BLaER1 (cell line): ENCODE data around the gene GAS7.

Source experiments
- H3K27ac ChIP-seq: shearing (Covaris generic); formaldehyde crosslinking; 2 replicates; pipeline ENCODE4 v1.8.1; 2022
- H3K27me3 ChIP-seq: shearing (Covaris generic); formaldehyde crosslinking; 2 replicates; pipeline ENCODE4 v1.8.1; 2022
- H3K36me3 ChIP-seq: shearing (Covaris generic); formaldehyde crosslinking; 2 replicates; pipeline ENCODE4 v1.8.1; 2022
- H3K4me1 ChIP-seq: shearing (Covaris generic); formaldehyde crosslinking; 2 replicates; pipeline ENCODE4 v1.8.1; 2022
- H3K4me2 ChIP-seq: shearing (Covaris generic); formaldehyde crosslinking; 2 replicates; pipeline ENCODE4 v1.8.1; 2022
- H3K4me3 ChIP-seq: shearing (Covaris generic); formaldehyde crosslinking; 2 replicates; pipeline ENCODE4 v1.8.1; 2022
- H3K9ac ChIP-seq: shearing (Covaris generic); formaldehyde crosslinking; 2 replicates; pipeline ENCODE4 v1.8.1; 2022
- H3K9me3 ChIP-seq: shearing (Covaris generic); formaldehyde crosslinking; 2 replicates; pipeline ENCODE4 v1.8.1; 2022
- H4K20me1 ChIP-seq: shearing (Covaris generic); formaldehyde crosslinking; 2 replicates; pipeline ENCODE4 v1.8.1; 2022
- Cebpa-rat ChIP-seq: shearing (Covaris generic); IDR thresholded peaks from 2 replicates; pipeline ENCODE4 v1.8.1; 2022

Gene GAS7

GRCh38 chr17:10075919-10076318, 122.5 kb downstream of the GAS7 start:
- Histone ChIP-seq H3K36me3 (no peaks in the 10 kb centered on the region), H4K20me1 (no peaks in the 10 kb centered on the region), H3K9ac (no peak overlapping the region), H3K4me2 (no peak overlapping the region), H3K9me3 (peaks cover 29% of the 10 kb centered on the region), H3K27ac (no peak overlapping the region), H3K27me3 (no peaks in the 10 kb centered on the region), H3K4me3 (no peak overlapping the region), H3K4me1 (peaks cover 17% of the 10 kb centered on the region; the same call in 1 of the 2 replicates)
- TF ChIP-seq Cebpa-rat = no peak

GRCh38 chr17:10073941-10074340, 124.5 kb downstream of the GAS7 start:
- Histone ChIP-seq H3K4me3 (no peak overlapping the region), H3K9me3 (peaks cover 18% of the 10 kb centered on the region), H3K4me1 (peaks cover 17% of the 10 kb centered on the region; the same call in 1 of the 2 replicates), H4K20me1 (no peaks in the 10 kb centered on the region; the same call in 1 of the 2 replicates), H3K27ac (no peak overlapping the region; the same call in 1 of the 2 replicates), H3K4me2 (no peak overlapping the region), H3K36me3 (no peaks in the 10 kb centered on the region), H3K27me3 (no peaks in the 10 kb centered on the region), H3K9ac (no peak overlapping the region)
- TF ChIP-seq Cebpa-rat = no peak

GRCh38 chr17:10072556-10073425, 125.6 kb downstream of the GAS7 start:
- Histone ChIP-seq H3K27me3 (no peaks in the 10 kb centered on the region), H3K36me3 (no peaks in the 10 kb centered on the region), H3K27ac (no peak overlapping the region), H3K4me1 (0 out of 2 replicates have a peak, but pooled peaks cover 11% of the 10 kb centered on the region), H3K4me2 (no peak overlapping the region), H3K4me3 (no peak overlapping the region), H3K9ac (no peak overlapping the region), H4K20me1 (no peaks in the 10 kb centered on the region; the same call in 1 of the 2 replicates), H3K9me3 (peaks cover 6% of the 10 kb centered on the region; the same call in 1 of the 2 replicates)
- no peak for TF ChIP-seq Cebpa-rat

DNA sequence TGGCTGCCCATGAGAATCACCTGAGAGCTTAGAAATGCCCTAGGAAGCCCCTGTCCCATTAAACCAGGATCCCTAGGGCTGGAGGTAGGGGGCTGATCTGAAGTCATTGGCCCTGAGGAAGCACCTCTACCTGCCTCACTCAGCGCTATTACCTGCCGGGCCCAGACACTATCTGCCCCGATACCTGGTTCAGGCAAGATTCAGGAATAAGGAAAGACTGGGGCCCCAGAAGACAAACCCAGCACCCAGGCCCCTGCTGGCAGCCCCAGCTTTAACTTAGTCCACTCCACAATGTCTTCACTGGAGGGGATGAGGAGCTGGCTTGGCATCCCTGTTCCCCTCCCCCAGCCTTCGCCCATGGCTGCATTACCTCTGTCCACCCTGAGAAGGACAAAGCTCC, 126.3 kb downstream of the GAS7 start:
- no peak for TF ChIP-seq Cebpa-rat
- no peaks in the 10 kb centered on the region; the same call in 1 of the 2 replicates for H4K20me1 ChIP-seq

GRCh38 chr17:10071141-10071540, 127.3 kb downstream of the GAS7 start:
- no peaks in the 10 kb centered on the region for H3K36me3 ChIP-seq
- no peak for TF ChIP-seq Cebpa-rat
- H3K27me3 ChIP-seq = no peaks in the 10 kb centered on the region
- no peak overlapping the region for H3K9ac ChIP-seq
- peaks cover 4% of the 10 kb centered on the region; the same call in 1 of the 2 replicates for H3K9me3 ChIP-seq
- H3K4me3 ChIP-seq = no peak overlapping the region
- H3K27ac ChIP-seq = no peak overlapping the region
- no peaks in the 10 kb centered on the region; the same call in 1 of the 2 replicates for H4K20me1 ChIP-seq
- H3K4me2 ChIP-seq = no peak overlapping the region
- H3K4me1 ChIP-seq = 0 out of 2 replicates have a peak, but pooled peaks cover 11% of the 10 kb centered on the region

More for the DNA sequence above, 126.3 kb downstream of the GAS7 start:
- Histone ChIP-seq H3K9ac (no peak overlapping the region), H3K4me3 (no peak overlapping the region), H3K36me3 (no peaks in the 10 kb centered on the region), H3K4me2 (no peak overlapping the region), H3K9me3 (no peaks in the 10 kb centered on the region), H3K27me3 (no peaks in the 10 kb centered on the region), H3K27ac (no peak overlapping the region), H3K4me1 (0 out of 2 replicates have a peak, but pooled peaks cover 11% of the 10 kb centered on the region)

DNA sequence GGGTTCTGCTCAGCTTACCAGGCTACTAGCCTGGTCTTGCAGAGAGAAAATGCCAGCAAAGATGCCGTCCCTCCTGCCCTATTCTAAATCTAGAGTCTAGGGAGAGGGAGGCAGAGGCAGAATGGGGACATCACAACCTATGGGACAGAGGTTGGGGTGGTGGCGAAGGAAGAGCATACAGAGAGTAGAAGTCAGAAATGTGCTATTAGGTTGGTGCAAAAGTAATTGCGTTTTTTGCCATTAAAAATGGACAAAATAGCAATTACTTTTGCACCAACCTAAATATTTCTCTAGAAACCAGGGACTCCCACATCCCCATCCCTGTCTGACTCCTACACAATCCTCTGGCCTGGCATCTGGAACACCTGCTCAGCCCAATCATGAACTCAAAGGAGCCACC, 127.7 kb downstream of the GAS7 start:
- H3K4me2 ChIP-seq = no peak overlapping the region
- H3K9me3 ChIP-seq = peaks cover 8% of the 10 kb centered on the region; the same call in 1 of the 2 replicates
- no peak for TF ChIP-seq Cebpa-rat
- no peaks in the 10 kb centered on the region; the same call in 1 of the 2 replicates for H4K20me1 ChIP-seq
- no peak overlapping the region for H3K4me3 ChIP-seq
- H3K4me1 ChIP-seq = 0 out of 2 replicates have a peak, but pooled peaks cover 9% of the 10 kb centered on the region
- H3K27ac ChIP-seq = no peak overlapping the region
- H3K36me3 ChIP-seq = no peaks in the 10 kb centered on the region
- no peak overlapping the region for H3K9ac ChIP-seq
- H3K27me3 ChIP-seq = no peaks in the 10 kb centered on the region

- Histone ChIP-seq H3K4me2 (no peak overlapping the region), H3K4me1 (peaks cover 11% of the 10 kb centered on the region), H3K27ac (no peak overlapping the region), H3K27me3 (no peaks in the 10 kb centered on the region), H4K20me1 (no peaks in the 10 kb centered on the region; the same call in 1 of the 2 replicates), H3K9me3 (peaks cover 20% of the 10 kb centered on the region), H3K36me3 (no peaks in the 10 kb centered on the region), H3K9ac (no peak overlapping the region), H3K4me3 (no peak overlapping the region)
- no peak for TF ChIP-seq Cebpa-rat
These were observed 129.1 kb downstream of the GAS7 start for GRCh38 chr17:10069301-10069700.

DNA sequence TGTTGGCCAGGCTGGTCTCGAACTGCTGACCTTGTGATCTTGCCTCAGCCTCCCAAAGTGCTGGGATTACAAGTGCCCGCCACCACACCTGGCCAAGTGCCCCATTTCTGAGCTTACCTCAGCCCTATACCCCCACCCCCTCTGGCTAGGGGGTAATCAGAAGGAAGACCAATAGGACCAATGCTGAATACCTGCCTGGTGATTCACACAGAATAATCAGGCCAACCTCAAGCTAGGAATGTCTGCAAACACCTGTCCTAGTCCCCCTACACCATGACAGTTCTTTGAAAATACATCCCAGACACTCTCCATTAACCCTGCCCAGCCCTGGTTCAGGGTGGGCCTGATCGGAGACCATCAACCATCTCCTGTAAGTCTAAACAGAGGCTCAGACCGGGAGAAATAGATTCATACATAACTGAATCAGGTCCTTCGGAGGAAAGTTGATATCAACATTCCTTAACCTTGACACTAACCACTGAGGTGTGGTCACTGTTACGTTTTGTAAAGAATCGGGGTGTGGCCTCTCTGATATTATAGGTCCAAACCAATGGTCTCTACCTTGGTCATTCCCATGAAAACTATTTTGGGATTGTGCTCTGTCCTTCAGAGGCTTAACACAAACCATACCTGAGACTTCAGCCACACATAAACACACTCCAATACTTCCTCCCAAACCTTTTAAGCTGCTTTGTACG, 130.8 kb downstream of the GAS7 start:
- Histone ChIP-seq H3K9ac (no peak overlapping the region), H3K4me2 (no peak overlapping the region), H3K36me3 (no peaks in the 10 kb centered on the region)

GRCh38 chr17:10064536-10064935, 133.9 kb downstream of the GAS7 start:
- H3K4me3 ChIP-seq = no peak overlapping the region

More for the DNA sequence above, 130.8 kb downstream of the GAS7 start:
- TF ChIP-seq Cebpa-rat = no peak
- peaks cover 21% of the 10 kb centered on the region for H3K4me1 ChIP-seq
- H3K9me3 ChIP-seq = peaks cover 20% of the 10 kb centered on the region
- no peak overlapping the region for H3K4me3 ChIP-seq
- no peaks in the 10 kb centered on the region; the same call in 1 of the 2 replicates for H4K20me1 ChIP-seq
- H3K27ac ChIP-seq = no peak overlapping the region
- no peaks in the 10 kb centered on the region for H3K27me3 ChIP-seq

More at GRCh38 chr17:10064536-10064935, 133.9 kb downstream of the GAS7 start:
- Histone ChIP-seq H3K27ac (peak overlapping the region; percentile 61; the same call in 1 of the 2 replicates), H4K20me1 (no peaks in the 10 kb centered on the region; the same call in 1 of the 2 replicates), H3K4me2 (peak overlapping the region; percentile 90; the same call in 1 of the 2 replicates), H3K27me3 (no peaks in the 10 kb centered on the region), H3K36me3 (no peaks in the 10 kb centered on the region), H3K4me1 (peaks cover 51% of the 10 kb centered on the region), H3K9me3 (peaks cover 20% of the 10 kb centered on the region), H3K9ac (no peak overlapping the region)
- no peak for TF ChIP-seq Cebpa-rat
